DND-41 (cell line): ENCODE measurements around the gene EIF4G3.

Experiments
- ATAC-seq: fragments of 200-7000 bp; cut with Tn5 transposase; 3 replicates; pipeline ENCODE4 v1.9.1; 2021; ENCODE audit warnings: low read depth; ENCODE audit not compliant: insufficient read depth
- DNase-seq: peaks from one replicate; pipeline ENCODE4 v3.0.0-alpha.2; 2020
- H2AFZ ChIP-seq: 2 replicates; pipeline ENCODE4 v1.6.0; 2012; ENCODE audit warnings: low read depth, low read length
- H3K27ac ChIP-seq: 2 replicates; pipeline ENCODE4 v1.5.1; 2012; ENCODE audit warnings: low read length, inconsistent platforms
- H3K27me3 ChIP-seq: fragments of 200-600 bp; sonication (generic); 2 replicates; pipeline ENCODE4 v1.6.0; 2012; ENCODE audit warnings: low read length, mild to moderate bottlenecking, inconsistent platforms; ENCODE audit not compliant: insufficient read depth, poor library complexity
- H3K36me3 ChIP-seq: 2 replicates; pipeline ENCODE4 v1.5.1; 2012; ENCODE audit warnings: low read length, inconsistent platforms; ENCODE audit not compliant: insufficient read depth
- H3K4me1 ChIP-seq: 2 replicates; pipeline ENCODE4 v1.5.1; 2012; ENCODE audit warnings: mild to moderate bottlenecking, low read length; ENCODE audit not compliant: insufficient read depth
- H3K4me2 ChIP-seq: 2 replicates; pipeline ENCODE4 v1.6.0; 2012; ENCODE audit warnings: mild to moderate bottlenecking, moderate library complexity, low read length, inconsistent platforms; ENCODE audit not compliant: insufficient read depth
- H3K4me3 ChIP-seq, 2 experiments: fragments of 200-600 bp in 1 of 2; shearing (Covaris generic) in 1 of 2; 2 replicates each; pipeline ENCODE4 v1.5.1; 2012 to 2016; ENCODE audit warnings: inconsistent platforms in 2 of 2, low read length in 2 of 2, mild to moderate bottlenecking in 2 of 2, low read depth in 1 of 2, moderate library complexity in 1 of 2
- H3K79me2 ChIP-seq: 2 replicates; pipeline ENCODE4 v1.6.0; 2012; ENCODE audit warnings: low read length, inconsistent platforms; ENCODE audit not compliant: insufficient read depth
- H3K9ac ChIP-seq: 2 replicates; pipeline ENCODE4 v1.6.0; 2012; ENCODE audit warnings: low read depth, mild to moderate bottlenecking, inconsistent platforms, low read length, moderate library complexity
- H3K9me3 ChIP-seq: 2 replicates; pipeline ENCODE4 v1.5.1; 2012; ENCODE audit warnings: low read length, moderate library complexity, mild to moderate bottlenecking, inconsistent platforms; ENCODE audit not compliant: insufficient read depth, severe bottlenecking
- H4K20me1 ChIP-seq: 2 replicates; pipeline ENCODE4 v1.6.0; 2012; ENCODE audit warnings: low read length; ENCODE audit not compliant: insufficient read depth
- CTCF ChIP-seq: IDR thresholded peaks from 2 replicates; pipeline ENCODE4 v1.5.1; 2012; ENCODE audit warnings: borderline replicate concordance, low read length, moderate library complexity, mild to moderate bottlenecking; ENCODE audit not compliant: poor library complexity, severe bottlenecking; ENCODE audit errors: extremely low read depth
- EZH2 ChIP-seq: IDR thresholded peaks from 3 replicates; pipeline ENCODE4 v1.6.1; 2012; ENCODE audit warnings: borderline replicate concordance, low read depth, mild to moderate bottlenecking, moderate library complexity, low read length, inconsistent platforms; ENCODE audit not compliant: severe bottlenecking

The EIF4G3 gene

GRCh38 chr1:20875198-20875973 lies 301.3 kb downstream of the EIF4G3 start:
- Histone ChIP-seq H3K27ac (no peak overlapping the region), H2AFZ (no peak overlapping the region), H3K9ac (no peak overlapping the region), H3K27me3 (no peaks in the 10 kb centered on the region), H3K4me2 (no peak overlapping the region), H3K4me3 (no peak overlapping the region), H3K9me3 (no peaks in the 10 kb centered on the region), H3K79me2 (no peaks in the 10 kb centered on the region), H3K4me1 (no peaks in the 10 kb centered on the region), H3K36me3 (peaks cover 20% of the 10 kb centered on the region), H4K20me1 (no peaks in the 10 kb centered on the region)
- DNase-seq, result no peak
- no peak for TF ChIP-seq EZH2
- no peak for TF ChIP-seq CTCF
- no peak for ATAC-seq

- Histone ChIP-seq H3K79me2 (no peaks in the 10 kb centered on the region), H3K4me2 (no peak overlapping the region), H3K9me3 (no peaks in the 10 kb centered on the region), H3K9ac (no peak overlapping the region), H4K20me1 (no peaks in the 10 kb centered on the region), H3K36me3 (peaks cover 6% of the 10 kb centered on the region; the same call in 1 of the 2 replicates), H3K4me3 (no peak overlapping the region), H3K27me3 (no peaks in the 10 kb centered on the region), H2AFZ (no peak overlapping the region), H3K4me1 (no peaks in the 10 kb centered on the region), H3K27ac (no peak overlapping the region)
- no peak for ATAC-seq
- DNase-seq, result no peak
- no peak for TF ChIP-seq EZH2
Measured at GRCh38 chr1:20873311-20873710, 303.4 kb downstream of the EIF4G3 start.

GRCh38 chr1:20871419-20871818 lies 305.3 kb downstream of the EIF4G3 start:
- TF ChIP-seq CTCF, result no peak
- TF ChIP-seq EZH2, result no peak
- ATAC-seq, result no peak
- H3K27ac ChIP-seq, result no peak overlapping the region
- H3K9me3 ChIP-seq, result no peaks in the 10 kb centered on the region
- no peak overlapping the region for H2AFZ ChIP-seq
- no peak for DNase-seq
- H3K79me2 ChIP-seq, result no peaks in the 10 kb centered on the region
- H3K4me3 ChIP-seq, result no peak overlapping the region
- no peak overlapping the region for H3K9ac ChIP-seq
- H3K36me3 ChIP-seq, result no peaks in the 10 kb centered on the region
- H3K4me2 ChIP-seq, result no peak overlapping the region
- no peaks in the 10 kb centered on the region for H4K20me1 ChIP-seq
- H3K27me3 ChIP-seq, result no peaks in the 10 kb centered on the region
- H3K4me1 ChIP-seq, result no peaks in the 10 kb centered on the region

- no peak overlapping the region for H3K4me2 ChIP-seq
- no peak overlapping the region for H2AFZ ChIP-seq
- H3K9me3 ChIP-seq, result no peaks in the 10 kb centered on the region
- no peaks in the 10 kb centered on the region for H4K20me1 ChIP-seq
- no peaks in the 10 kb centered on the region for H3K36me3 ChIP-seq
- no peak overlapping the region for H3K27ac ChIP-seq
- no peaks in the 10 kb centered on the region for H3K79me2 ChIP-seq
- TF ChIP-seq CTCF (no peak), EZH2 (no peak)
- no peaks in the 10 kb centered on the region for H3K4me1 ChIP-seq
- no peak overlapping the region for H3K9ac ChIP-seq
- H3K27me3 ChIP-seq, result no peaks in the 10 kb centered on the region
- ATAC-seq (no peak), DNase-seq (no peak)
- H3K4me3 ChIP-seq, result no peak overlapping the region
Measured at GRCh38 chr1:20870718-20871117, 306.0 kb downstream of the EIF4G3 start.
